Measurements from ENCODE around the gene EFCAB6. TPM values are rescaled to one million over a fixed set of nuclear protein-coding genes. Genes with fewer than 3 reads are reported as not detected.

EFCAB6 gene
- polyA plus RNA-seq, 2 of the 4 experiments (the other 2 are of a cell fraction): 0.46 to 1.2 TPM

GRCh38 chr22:43818981-43819380 is 6.9 kb upstream of the EFCAB6 start:
- no peak overlapping the region for H3K27ac ChIP-seq
- ATAC-seq: no peak
- POLR2A ChIA-PET: no interaction called here
- no peak overlapping the region for H3K4me3 ChIP-seq
- H3K4me1 ChIP-seq: peaks cover 10% of the 10 kb centered on the region
- WGBS (ENCODE audit: missing lambda C conversion rate): 86% methylated on average over 11 of the region's 11 CpGs
- FAIRE-seq: no peak
- H3K4me2 ChIP-seq: no peak overlapping the region
- TF ChIP-seq JUNB (IDR thresholded peaks at IDR 0.05) (no peak), HMGXB4 (CRISPR knock-in tag; IDR thresholded peaks at IDR 0.05; ENCODE audit: borderline replicate concordance) (no peak), ZC3H11A (IDR thresholded peaks at IDR 0.05) (no peak), CBX2 (IDR thresholded peaks at IDR 0.05; ENCODE audit: borderline replicate concordance, low read depth) (no peak), RARB (CRISPR knock-in tag; IDR thresholded peaks at IDR 0.05) (no peak)
- H3K9me3 ChIP-seq: no peaks in the 10 kb centered on the region
- CTCF ChIA-PET: interaction anchor here (1.6 kb wide), 1 partner anchor 433 kb away, joined by 3 read pairs; no protein-coding TSS in a partner anchor
- no peak for DNase-seq (ENCODE audit: low read depth in 1 of 2, low spot score in 1 of 2)

GRCh38 chr22:43817402-43817801 is 5.3 kb upstream of the EFCAB6 start:
- ChIA-PET CTCF (interaction anchor here (0.9 to 1.4 kb wide), 3 partner anchors 9 to 431 kb away, joined by 3 to 4 read pairs (median 3); no protein-coding TSS in a partner anchor), POLR2A (no interaction called here)

GRCh38 chr22:43814264-43814663 is 2.2 kb upstream of the EFCAB6 start:
- no peak overlapping the region for H3K4me2 ChIP-seq
- H3K4me3 ChIP-seq: no peak overlapping the region
- no peaks in the 10 kb centered on the region for H3K9me3 ChIP-seq
- 92% methylated on average over 5 of the region's 5 CpGs for WGBS (ENCODE audit: missing lambda C conversion rate)
- H3K27ac ChIP-seq: no peak overlapping the region
- 0 out of 3 replicates have a peak, but pooled peaks cover 5% of the 10 kb centered on the region for H3K4me1 ChIP-seq
- ChIA-PET POLR2A (no interaction called here), CTCF (interaction anchor here (0.8 kb wide), 1 partner anchor 540 kb away, joined by 3 read pairs; no protein-coding TSS in a partner anchor)
- FAIRE-seq (no peak), ATAC-seq (no peak), DNase-seq (ENCODE audit: low read depth in 1 of 2, low spot score in 1 of 2) (no peak)
- no peak for TF ChIP-seq KDM1A (IDR thresholded peaks at IDR 0.05; ENCODE audit: low read depth)
- TF ChIP-seq CHD4 (IDR thresholded peaks at IDR 0.05; ENCODE audit: borderline replicate concordance): no peak
- no peak for TF ChIP-seq RNF2 (IDR thresholded peaks at IDR 0.05; ENCODE audit: borderline replicate concordance, low read depth)
- TF ChIP-seq RCOR1 (IDR thresholded peaks at IDR 0.05; ENCODE audit: low read depth, low read length): no peak
- no peak for TF ChIP-seq CBX2 (IDR thresholded peaks at IDR 0.05; ENCODE audit: borderline replicate concordance, low read depth)
- TF ChIP-seq NPAS2 (CRISPR knock-in tag; IDR thresholded peaks at IDR 0.05; ENCODE audit: borderline replicate concordance): no peak
- TF ChIP-seq NFE2L2 (conservative IDR thresholded peaks at IDR 0.05; ENCODE audit: low read length): no peak
- TF ChIP-seq CEBPB (IDR thresholded peaks at IDR 0.05): no peak

More at GRCh38 chr22:43817402-43817801, 5.3 kb upstream of the EFCAB6 start:
- Histone ChIP-seq H3K27ac (no peak overlapping the region), H3K4me2 (no peak overlapping the region), H3K4me3 (no peak overlapping the region), H3K4me1 (0 out of 3 replicates have a peak, but pooled peaks cover 5% of the 10 kb centered on the region), H3K9me3 (no peaks in the 10 kb centered on the region)
- ATAC-seq (no peak), DNase-seq (ENCODE audit: low read depth in 1 of 2, low spot score in 1 of 2) (no peak), FAIRE-seq (no peak)
- no peak for TF ChIP-seq BHLHE40 (IDR thresholded peaks at IDR 0.05; ENCODE audit: low read depth, low read length)
- TF ChIP-seq ZNF302 (CRISPR knock-in tag; IDR thresholded peaks at IDR 0.05): no peak
- no peak for TF ChIP-seq ATOH8 (CRISPR knock-in tag; IDR thresholded peaks at IDR 0.05; ENCODE audit: low read depth)
- 82% methylated on average over 9 of the region's 9 CpGs for WGBS (ENCODE audit: missing lambda C conversion rate)

- CTCF ChIA-PET: no interaction called here
- no peak for ATAC-seq
- H3K4me2 ChIP-seq: peak overlapping the region; percentile 93
- no peak for TF ChIP-seq HES2 (IDR thresholded peaks at IDR 0.05)
- no peak for TF ChIP-seq FOXS1 (CRISPR knock-in tag; IDR thresholded peaks at IDR 0.05)
- no peak for TF ChIP-seq PHF8 (IDR thresholded peaks at IDR 0.05; ENCODE audit: borderline replicate concordance, low read depth)
- TF ChIP-seq GATA3 (IDR thresholded peaks at IDR 0.05; ENCODE audit: borderline replicate concordance): no peak
- TF ChIP-seq EP300 (IDR thresholded peaks at IDR 0.05): no peak
- TF ChIP-seq MAX (IDR thresholded peaks at IDR 0.05): no peak
- TF ChIP-seq REST (IDR thresholded peaks at IDR 0.05): no peak
- no peak for TF ChIP-seq EHF (CRISPR knock-in tag; IDR thresholded peaks at IDR 0.05)
- WGBS (ENCODE audit: missing lambda C conversion rate): 30% methylated on average over 5 of the region's 6 CpGs
- H3K9me3 ChIP-seq: no peaks in the 10 kb centered on the region
- H3K4me1 ChIP-seq: 0 out of 3 replicates have a peak, but pooled peaks cover 5% of the 10 kb centered on the region
- FAIRE-seq: no peak
- peak overlapping the region; percentile 85 to 97 for H3K27ac ChIP-seq
- DNase-seq (ENCODE audit: low read depth in 1 of 2, low spot score in 1 of 2): no peak
- POLR2A ChIA-PET: no interaction called here
- peak overlapping the region; percentile 90 for H3K4me3 ChIP-seq
Observed at GRCh38 chr22:43812890-43813289, 785 bp upstream of the EFCAB6 start.
